GM12878 (cell line): Measurements from ENCODE around the gene PERCC1. TPM values are rescaled to one million over a fixed set of nuclear protein-coding genes. Genes with fewer than 3 reads are reported as not detected.

Experiments
- ATAC-seq: fragments of 200-7000 bp; cut with Tn5 transposase; 3 replicates; pipeline ENCODE4 v1.9.1; 2020; ENCODE audit warnings: mild to moderate bottlenecking, moderate library complexity
- BruUV-seq: library from RNA; stranded (reverse); fragments of 400-500 nt; replicated peaks from 2 replicates; lab custom pipeline; 2021; lab: Mats Ljungman, UMichigan
- CTCF ChIA-PET: fragments of 300-600 bp; sonication (Branson Sonifier 250); formaldehyde crosslinking; extraction: SDS; loops from one replicate; lab custom pipeline; 2021; ENCODE audit warnings: inconsistent platforms; lab: Yijun Ruan, JAX
- POLR2A ChIA-PET: fragments of 350-600 bp; formaldehyde crosslinking; extraction: SDS; loops from one replicate; lab custom pipeline; 2021; ENCODE audit warnings: inconsistent platforms; lab: Charles Lee
- RAD21 ChIA-PET: fragments of 300-600 bp; sonication (Branson Sonifier 250); formaldehyde crosslinking; loops from one replicate; lab custom pipeline; 2023; ENCODE audit warnings: antibody characterized with exemption; ENCODE audit not compliant: unreplicated experiment; lab: Charles Lee
- SMC1A ChIA-PET: fragments of 300-600 bp; sonication (Branson Sonifier 250); formaldehyde crosslinking; loops from one replicate; lab custom pipeline; 2023; ENCODE audit not compliant: unreplicated experiment, uncharacterized antibody; lab: Charles Lee
- DNase-seq: peaks from one replicate; pipeline ENCODE4 v3.0.0-alpha.2; 2011; ENCODE audit warnings: low read depth, low spot score
- FAIRE-seq: peaks from 3 replicates; lab custom pipeline; 2011; peaks lifted over from hg19 to GRCh38; lab: Jason Lieb, UNC
- H2AFZ ChIP-seq: 2 replicates; pipeline ENCODE4 v1.6.0; 2011; ENCODE audit warnings: low read depth, low read length, control low read depth; ENCODE audit not compliant: control insufficient read depth
- H3K27ac ChIP-seq: 2 replicates; pipeline ENCODE4 v1.5.1; 2011; ENCODE audit warnings: control low read depth; ENCODE audit not compliant: control insufficient read depth, insufficient read depth
- H3K27me3 ChIP-seq, 2 experiments: replicated peaks in 1 of 2; 2 replicates each; pipeline versions ENCODE4 v1.6.0 to v1.6.1; 2011; ENCODE audit warnings: low read length in 1 of 2; ENCODE audit not compliant: control insufficient read depth in 2 of 2, insufficient read depth in 2 of 2
- H3K36me3 ChIP-seq, 2 experiments: 2 replicates each; pipeline ENCODE4 v1.5.1; 2011; ENCODE audit warnings: low read length in 1 of 2; ENCODE audit not compliant: control insufficient read depth in 2 of 2, insufficient read depth in 2 of 2
- H3K4me1 ChIP-seq: 2 replicates; pipeline ENCODE4 v1.6.1; 2011; ENCODE audit warnings: mild to moderate bottlenecking, low read length, moderate library complexity, mixed read lengths; ENCODE audit not compliant: control insufficient read depth, insufficient read depth
- H3K4me2 ChIP-seq: 2 replicates; pipeline ENCODE4 v1.6.0; 2011; ENCODE audit warnings: control low read depth; ENCODE audit not compliant: control insufficient read depth, insufficient read depth
- H3K4me3 ChIP-seq: fragments of 200-600 bp; sonication (generic); 2 replicates; pipeline ENCODE4 v1.5.1; 2016
- H3K79me2 ChIP-seq: 2 replicates; pipeline ENCODE4 v1.6.0; 2011; ENCODE audit warnings: low read length; ENCODE audit not compliant: control insufficient read depth, insufficient read depth
- H3K9ac ChIP-seq: 2 replicates; pipeline ENCODE4 v1.8.0; 2011; ENCODE audit warnings: low read length, control low read depth, mixed read lengths; ENCODE audit not compliant: control insufficient read depth, insufficient read depth
- H3K9me3 ChIP-seq: replicated peaks from 3 replicates; pipeline ENCODE4 v1.5.1; 2011; ENCODE audit warnings: mild to moderate bottlenecking, low read length; ENCODE audit not compliant: control insufficient read depth, insufficient read depth
- H4K20me1 ChIP-seq: 2 replicates; pipeline ENCODE4 v1.6.0; 2011; ENCODE audit not compliant: control insufficient read depth, insufficient read depth
- ATF3 ChIP-seq: IDR thresholded peaks from 2 replicates; pipeline ENCODE4 v1.6.1; 2011; ENCODE audit warnings: low read depth, mild to moderate bottlenecking, low read length, moderate library complexity, borderline replicate concordance; ENCODE audit errors: extremely low read depth
- ETV6 ChIP-seq, 2 experiments: fragments of 450-650 bp in 1 of 2; IDR thresholded peaks in 1 of 2; conservative IDR thresholded peaks in 1 of 2; 2 replicates each; pipeline ENCODE4 v1.6.1; 2014; ENCODE audit warnings: antibody characterized with exemption in 1 of 2, borderline replicate concordance in 1 of 2, low read depth in 1 of 2, mild to moderate bottlenecking in 1 of 2, moderate library complexity in 1 of 2
- FOXM1 ChIP-seq: IDR thresholded peaks from 2 replicates; pipeline ENCODE4 v1.6.1; 2012; ENCODE audit warnings: low read depth, mild to moderate bottlenecking, inconsistent platforms, low read length, moderate library complexity
- IKZF1 ChIP-seq: fragments of 450-650 bp; conservative IDR thresholded peaks from 2 replicates; pipeline ENCODE4 v1.6.1; 2017; ENCODE audit warnings: antibody characterized with exemption, mild to moderate bottlenecking
- JUND ChIP-seq: IDR thresholded peaks from 2 replicates; pipeline ENCODE4 v1.6.1; 2012; ENCODE audit warnings: low read depth, mild to moderate bottlenecking, low read length, improper control_type of control experiment, moderate library complexity
- NR2C1 ChIP-seq: fragments of 450-650 bp; IDR thresholded peaks from 2 replicates; pipeline ENCODE4 v1.6.1; 2017; ENCODE audit warnings: antibody characterized with exemption, mild to moderate bottlenecking, moderate library complexity
- NRF1 ChIP-seq: conservative IDR thresholded peaks from 2 replicates; pipeline ENCODE4 v1.6.1; 2011; ENCODE audit warnings: mild to moderate bottlenecking, low read depth, low read length, improper control_type of control experiment
- PML ChIP-seq: IDR thresholded peaks from 2 replicates; pipeline ENCODE4 v1.6.1; 2012; ENCODE audit warnings: low read length, inconsistent platforms
- POLR2A ChIP-seq: IDR thresholded peaks from 2 replicates; pipeline ENCODE4 v1.6.1; 2011; ENCODE audit warnings: low read depth, mild to moderate bottlenecking, low read length
- RELB ChIP-seq: fragments of 450-650 bp; IDR thresholded peaks from 2 replicates; pipeline ENCODE4 v1.6.1; 2017; ENCODE audit warnings: low read depth, mild to moderate bottlenecking, moderate library complexity
- TCF7 ChIP-seq: IDR thresholded peaks from 2 replicates; pipeline ENCODE4 v1.6.1; 2014; ENCODE audit warnings: antibody characterized with exemption, borderline replicate concordance
- ZNF384 ChIP-seq: IDR thresholded peaks from 2 replicates; pipeline ENCODE4 v1.6.1; 2012; ENCODE audit warnings: low read depth, mild to moderate bottlenecking, low read length, improper control_type of control experiment, borderline replicate concordance
- WGBS: methylation state at CpG from one replicate; pipeline ENCODE4 v1.1.6; 2016; ENCODE audit warnings: low lambda C conversion rate; ENCODE audit not compliant: insufficient replicate concordance, insufficient coverage; ENCODE audit errors: missing lambda C conversion rate; 5-methylcytosine and 5-hydroxymethylcytosine counted together
- in situ Hi-C: fragments of 300-500 bp; cut with MboI; formaldehyde crosslinking; loops from 9 replicates; pipeline ENCODE4 v1.14.3; 2018; ENCODE audit warnings: mixed read lengths
- intact Hi-C: fragments of 100-400 bp; cut with micrococcal nuclease; formaldehyde crosslinking; loops from one replicate; pipeline ENCODE4 v1.14.2; 2022; ENCODE audit not compliant: unreplicated experiment
- polyA plus RNA-seq, 11 experiments: library from polyadenylated mRNA; depleted of rRNA in 4 of 11; unstranded in 6 of 11; stranded (reverse) in 5 of 11; fragments of >200 nt; fragmentation: Nextera tagmentation in 4 of 11; fragmentation: Illumina TruSeq in 1 of 11; extraction: Ambion mirVana in 4 of 11; extraction: Trizol in 1 of 11; gene quantifications; 1 replicate in 1 of 11; 2 replicates in 10 of 11; pipeline versions ENCODE4 v1.2.1 to v1.2.3, GENCODE V29; 2011 to 2016; ENCODE audit warnings: inconsistent platforms in 2 of 11, missing spikeins in 2 of 11, low read depth in 1 of 11
- total RNA-seq, 4 experiments: library from RNA; depleted of rRNA in 3 of 4; stranded (reverse); fragments of >200 nt in 3 of 4; fragmentation: Illumina TruSeq in 1 of 4; extraction: Trizol in 1 of 4; gene quantifications; 2 replicates each; pipeline versions ENCODE4 v1.2.1 to v1.2.3, GENCODE V29; 2013 to 2021
- TF ChIP-seq, protein P1 (sequence below): fragments of 450-650 bp; IDR thresholded peaks from 2 replicates; pipeline ENCODE4 v1.6.1; 2014; ENCODE audit warnings: mild to moderate bottlenecking
- TF ChIP-seq, protein P2 (sequence below): IDR thresholded peaks from 2 replicates; pipeline ENCODE4 v1.6.1; 2012; ENCODE audit warnings: improper control_type of control experiment, low read depth, low read length; ENCODE audit not compliant: insufficient replicate concordance

Gene PERCC1
- total and polyA plus RNA-seq, 10 of the 15 experiments (the other 5 are each of a cell fraction or from before 2014, with no cell fraction given) = not detected

- no peaks in the 10 kb centered on the region for H3K4me1 ChIP-seq
- POLR2A ChIA-PET = no interaction called here
- RAD21 ChIA-PET = no interaction called here
- no peak overlapping the region for H3K27ac ChIP-seq
- BruUV-seq = no TSS peak
- no peak overlapping the region for H3K4me3 ChIP-seq
- H3K9me3 ChIP-seq = no peaks in the 10 kb centered on the region
- FAIRE-seq = no peak
- no peaks in the 10 kb centered on the region for H4K20me1 ChIP-seq
- CTCF ChIA-PET = interaction anchor here (0.9 kb wide), 1 partner anchor 38 kb away, joined by 6 read pairs; no protein-coding TSS in a partner anchor
- no peaks in the 10 kb centered on the region for H3K27me3 ChIP-seq
- no peak for TF ChIP-seq RELB
- TF ChIP-seq FOXM1 = no peak
- TF ChIP-seq PML = no peak
- TF ChIP-seq ZNF384 = no peak
- TF ChIP-seq NRF1 = no peak
- TF ChIP-seq, protein P1, sequence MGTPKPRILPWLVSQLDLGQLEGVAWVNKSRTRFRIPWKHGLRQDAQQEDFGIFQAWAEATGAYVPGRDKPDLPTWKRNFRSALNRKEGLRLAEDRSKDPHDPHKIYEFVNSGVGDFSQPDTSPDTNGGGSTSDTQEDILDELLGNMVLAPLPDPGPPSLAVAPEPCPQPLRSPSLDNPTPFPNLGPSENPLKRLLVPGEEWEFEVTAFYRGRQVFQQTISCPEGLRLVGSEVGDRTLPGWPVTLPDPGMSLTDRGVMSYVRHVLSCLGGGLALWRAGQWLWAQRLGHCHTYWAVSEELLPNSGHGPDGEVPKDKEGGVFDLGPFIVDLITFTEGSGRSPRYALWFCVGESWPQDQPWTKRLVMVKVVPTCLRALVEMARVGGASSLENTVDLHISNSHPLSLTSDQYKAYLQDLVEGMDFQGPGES = no peak
- TF ChIP-seq POLR2A = no peak
- no peak for TF ChIP-seq NR2C1
- no peak for TF ChIP-seq JUND
- TF ChIP-seq, protein P2, sequence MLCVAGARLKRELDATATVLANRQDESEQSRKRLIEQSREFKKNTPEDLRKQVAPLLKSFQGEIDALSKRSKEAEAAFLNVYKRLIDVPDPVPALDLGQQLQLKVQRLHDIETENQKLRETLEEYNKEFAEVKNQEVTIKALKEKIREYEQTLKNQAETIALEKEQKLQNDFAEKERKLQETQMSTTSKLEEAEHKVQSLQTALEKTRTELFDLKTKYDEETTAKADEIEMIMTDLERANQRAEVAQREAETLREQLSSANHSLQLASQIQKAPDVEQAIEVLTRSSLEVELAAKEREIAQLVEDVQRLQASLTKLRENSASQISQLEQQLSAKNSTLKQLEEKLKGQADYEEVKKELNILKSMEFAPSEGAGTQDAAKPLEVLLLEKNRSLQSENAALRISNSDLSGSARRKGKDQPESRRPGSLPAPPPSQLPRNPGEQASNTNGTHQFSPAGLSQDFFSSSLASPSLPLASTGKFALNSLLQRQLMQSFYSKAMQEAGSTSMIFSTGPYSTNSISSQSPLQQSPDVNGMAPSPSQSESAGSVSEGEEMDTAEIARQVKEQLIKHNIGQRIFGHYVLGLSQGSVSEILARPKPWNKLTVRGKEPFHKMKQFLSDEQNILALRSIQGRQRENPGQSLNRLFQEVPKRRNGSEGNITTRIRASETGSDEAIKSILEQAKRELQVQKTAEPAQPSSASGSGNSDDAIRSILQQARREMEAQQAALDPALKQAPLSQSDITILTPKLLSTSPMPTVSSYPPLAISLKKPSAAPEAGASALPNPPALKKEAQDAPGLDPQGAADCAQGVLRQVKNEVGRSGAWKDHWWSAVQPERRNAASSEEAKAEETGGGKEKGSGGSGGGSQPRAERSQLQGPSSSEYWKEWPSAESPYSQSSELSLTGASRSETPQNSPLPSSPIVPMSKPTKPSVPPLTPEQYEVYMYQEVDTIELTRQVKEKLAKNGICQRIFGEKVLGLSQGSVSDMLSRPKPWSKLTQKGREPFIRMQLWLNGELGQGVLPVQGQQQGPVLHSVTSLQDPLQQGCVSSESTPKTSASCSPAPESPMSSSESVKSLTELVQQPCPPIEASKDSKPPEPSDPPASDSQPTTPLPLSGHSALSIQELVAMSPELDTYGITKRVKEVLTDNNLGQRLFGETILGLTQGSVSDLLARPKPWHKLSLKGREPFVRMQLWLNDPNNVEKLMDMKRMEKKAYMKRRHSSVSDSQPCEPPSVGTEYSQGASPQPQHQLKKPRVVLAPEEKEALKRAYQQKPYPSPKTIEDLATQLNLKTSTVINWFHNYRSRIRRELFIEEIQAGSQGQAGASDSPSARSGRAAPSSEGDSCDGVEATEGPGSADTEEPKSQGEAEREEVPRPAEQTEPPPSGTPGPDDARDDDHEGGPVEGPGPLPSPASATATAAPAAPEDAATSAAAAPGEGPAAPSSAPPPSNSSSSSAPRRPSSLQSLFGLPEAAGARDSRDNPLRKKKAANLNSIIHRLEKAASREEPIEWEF = no peak
- TF ChIP-seq IKZF1 = no peak
- TF ChIP-seq ATF3 = no peak
- no peak for TF ChIP-seq ETV6 (conservative IDR thresholded peaks at IDR 0.05 in 1 of 2, IDR thresholded peaks at IDR 0.05 in 1 of 2; ENCODE audit: borderline replicate concordance in 1 of 2, low read depth in 1 of 2)
- TF ChIP-seq TCF7 = no peak
- TF ChIP-seq, all 136 proteins: peak for 0
- Histone ChIP-seq H3K36me3 (no peaks in the 10 kb centered on the region; a peak in 2 of 4 replicates), H3K9ac (no peak overlapping the region), H3K79me2 (no peaks in the 10 kb centered on the region), H3K4me2 (no peak overlapping the region), H2AFZ (no peak overlapping the region)
- DNase-seq = no peak
- intact Hi-C loops = no loop called here
- SMC1A ChIA-PET = no interaction called here
- 78% methylated on average over 29 of the region's 29 CpGs for WGBS
- ATAC-seq = no peak
- in situ Hi-C loops = no loop called here
These were observed 29.7 kb upstream of the PERCC1 start for GRCh38 chr16:1401061-1401757.
